Endodermal cell (in vitro differentiated cells): Measurements from ENCODE around the gene HOXD13. TPM values are rescaled to one million over a fixed set of nuclear protein-coding genes. Genes with fewer than 3 reads are reported as not detected.

ENCODE experiments used
- DNase-seq: peaks from one replicate; pipeline ENCODE4 v3.0.0-alpha.2; 2017
- H3K27ac ChIP-seq: 2 replicates; pipeline ENCODE4 v1.5.1; 2013; ENCODE audit warnings: mild to moderate bottlenecking, low read depth, low read length, moderate library complexity
- H3K27me3 ChIP-seq: 2 replicates; pipeline ENCODE4 v1.6.1; 2013; ENCODE audit warnings: mild to moderate bottlenecking, low read length, moderate library complexity; ENCODE audit not compliant: insufficient read depth, control insufficient read depth, poor library complexity, severe bottlenecking
- H3K36me3 ChIP-seq: 2 replicates; pipeline ENCODE4 v1.7.0; 2013; ENCODE audit warnings: mild to moderate bottlenecking, low read length, moderate library complexity; ENCODE audit not compliant: control insufficient read depth, insufficient read depth
- H3K4me1 ChIP-seq: one replicate; pipeline ENCODE4 v1.7.0; 2013; ENCODE audit warnings: low read length; ENCODE audit not compliant: control insufficient read depth, insufficient read depth
- H3K4me3 ChIP-seq: 2 replicates; pipeline ENCODE4 v1.5.1; 2013; ENCODE audit warnings: mild to moderate bottlenecking, low read length, moderate library complexity
- H3K9ac ChIP-seq: 2 replicates; pipeline ENCODE4 v1.6.1; 2013; ENCODE audit warnings: mild to moderate bottlenecking, low read length, moderate library complexity; ENCODE audit not compliant: poor library complexity, severe bottlenecking; ENCODE audit errors: extremely low read depth
- H3K9me3 ChIP-seq: 2 replicates; pipeline ENCODE4 v1.6.1; 2013; ENCODE audit warnings: mild to moderate bottlenecking, low read length, moderate library complexity; ENCODE audit not compliant: control insufficient read depth
- H3K27ac Mint-ChIP-seq: 2 replicates; pipeline ENCODE4 v1.8.0; 2020; ENCODE audit warnings: mixed read lengths
- H3K27me3 Mint-ChIP-seq: 2 replicates; pipeline ENCODE4 v1.8.0; 2021; ENCODE audit warnings: mild to moderate bottlenecking, mixed read lengths; ENCODE audit not compliant: insufficient read depth
- H3K36me3 Mint-ChIP-seq: 2 replicates; pipeline ENCODE4 v1.8.0; 2020; ENCODE audit warnings: low read depth, mixed read lengths
- H3K4me1 Mint-ChIP-seq: 2 replicates; pipeline ENCODE4 v1.8.0; 2020; ENCODE audit warnings: mixed read lengths
- H3K4me3 Mint-ChIP-seq: 2 replicates; pipeline ENCODE4 v1.8.0; 2020; ENCODE audit warnings: mild to moderate bottlenecking, moderate library complexity, mixed read lengths
- H3K9me3 Mint-ChIP-seq: 2 replicates; pipeline ENCODE4 v1.8.0; 2020; ENCODE audit warnings: mild to moderate bottlenecking, mixed read lengths
- WGBS, 2 experiments: methylation state at CpG; one replicate each; pipeline versions ENCODE4 v1.1.5 to v1.1.7; 2013; ENCODE audit warnings: missing lambda C conversion rate in 2 of 2, mixed read lengths in 1 of 2; ENCODE audit not compliant: insufficient coverage in 1 of 2, insufficient read length in 1 of 2; 5-methylcytosine and 5-hydroxymethylcytosine counted together
- total RNA-seq, 2 donors: library from RNA; stranded (reverse); fragmentation: NEBNext Ultra II Directional in 1 of 2; extraction: Animal tissue kit (Norgen Biotek cat#: 25700) in 1 of 2; gene quantifications; 2 replicates in 1 of 2; 3 replicates in 1 of 2; pipeline ENCODE4 v1.2.1, GENCODE V29; 2021
- TF ChIP-seq, protein P1 (sequence below): fragments of 200-600 bp; sonication (generic); conservative IDR thresholded peaks from 2 replicates; pipeline ENCODE4 v1.5.0; 2021; ENCODE audit warnings: antibody characterized with exemption, mild to moderate bottlenecking

Gene HOXD13
- total RNA-seq, 2 donors from 2014 or later = 0.11 to 0.40 TPM

DNA sequence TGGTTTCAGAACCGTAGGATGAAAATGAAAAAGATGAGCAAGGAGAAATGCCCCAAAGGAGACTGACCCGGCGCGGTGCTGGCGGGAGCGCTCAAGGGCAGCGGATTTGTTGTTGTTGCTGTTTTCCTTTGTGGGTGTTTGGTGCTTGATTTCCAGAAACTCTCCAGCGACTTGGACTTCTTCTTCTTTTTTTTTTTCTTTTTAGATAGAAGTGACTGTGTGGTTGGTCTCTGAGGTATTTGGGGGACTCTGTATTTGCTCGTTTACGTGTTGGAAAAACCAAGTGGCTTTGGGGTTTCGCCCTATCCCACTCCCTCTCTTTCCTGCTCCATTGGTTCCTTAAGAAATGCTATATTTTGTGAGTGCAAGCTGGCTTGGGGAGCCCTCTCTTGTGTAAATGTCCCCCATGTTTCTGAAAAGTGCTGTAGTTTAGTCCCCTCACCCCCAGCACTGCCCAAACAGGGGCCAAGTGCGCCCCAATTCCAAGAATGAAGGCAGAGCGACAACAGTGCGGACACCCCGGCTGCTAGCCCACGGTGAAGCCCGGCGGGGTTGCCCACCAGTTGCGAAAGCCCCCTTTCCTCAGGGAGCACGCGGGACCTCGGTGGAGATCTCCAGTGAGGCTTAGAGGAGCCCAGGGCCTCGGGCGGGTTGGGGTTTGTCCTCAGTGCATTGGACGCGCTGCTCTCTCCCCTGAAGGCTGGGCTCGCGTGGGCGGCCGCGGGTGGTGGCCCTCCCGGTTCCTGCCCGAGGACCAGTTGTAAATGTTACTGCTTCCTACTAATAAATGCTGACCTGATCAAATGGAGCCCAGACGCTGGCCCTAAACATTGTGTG, 31.8 kb downstream of the HOXD13 start:
- TF ChIP-seq, protein P1, sequence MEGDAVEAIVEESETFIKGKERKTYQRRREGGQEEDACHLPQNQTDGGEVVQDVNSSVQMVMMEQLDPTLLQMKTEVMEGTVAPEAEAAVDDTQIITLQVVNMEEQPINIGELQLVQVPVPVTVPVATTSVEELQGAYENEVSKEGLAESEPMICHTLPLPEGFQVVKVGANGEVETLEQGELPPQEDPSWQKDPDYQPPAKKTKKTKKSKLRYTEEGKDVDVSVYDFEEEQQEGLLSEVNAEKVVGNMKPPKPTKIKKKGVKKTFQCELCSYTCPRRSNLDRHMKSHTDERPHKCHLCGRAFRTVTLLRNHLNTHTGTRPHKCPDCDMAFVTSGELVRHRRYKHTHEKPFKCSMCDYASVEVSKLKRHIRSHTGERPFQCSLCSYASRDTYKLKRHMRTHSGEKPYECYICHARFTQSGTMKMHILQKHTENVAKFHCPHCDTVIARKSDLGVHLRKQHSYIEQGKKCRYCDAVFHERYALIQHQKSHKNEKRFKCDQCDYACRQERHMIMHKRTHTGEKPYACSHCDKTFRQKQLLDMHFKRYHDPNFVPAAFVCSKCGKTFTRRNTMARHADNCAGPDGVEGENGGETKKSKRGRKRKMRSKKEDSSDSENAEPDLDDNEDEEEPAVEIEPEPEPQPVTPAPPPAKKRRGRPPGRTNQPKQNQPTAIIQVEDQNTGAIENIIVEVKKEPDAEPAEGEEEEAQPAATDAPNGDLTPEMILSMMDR = no peak
- H3K9me3 ChIP-seq = no peaks in the 10 kb centered on the region
- H3K4me1 ChIP-seq = no peaks in the 10 kb centered on the region
- no peak overlapping the region for H3K27ac ChIP-seq
- Mint-ChIP-seq H3K4me3 (no peak overlapping the region), H3K27ac (no peak overlapping the region), H3K27me3 (peaks cover 99% of the 10 kb centered on the region), H3K4me1 (peaks cover 8% of the 10 kb centered on the region), H3K9me3 (no peaks in the 10 kb centered on the region), H3K36me3 (no peaks in the 10 kb centered on the region)
- WGBS, 2 experiments = 18 to 32% methylated on average over 20 to 34 of the region's 34 CpGs
- H3K4me3 ChIP-seq = no peak overlapping the region
- H3K27me3 ChIP-seq = peaks cover 100% of the 10 kb centered on the region
- H3K9ac ChIP-seq = no peak overlapping the region
- peak; percentile 42 for DNase-seq
- H3K36me3 ChIP-seq = no peaks in the 10 kb centered on the region

DNA sequence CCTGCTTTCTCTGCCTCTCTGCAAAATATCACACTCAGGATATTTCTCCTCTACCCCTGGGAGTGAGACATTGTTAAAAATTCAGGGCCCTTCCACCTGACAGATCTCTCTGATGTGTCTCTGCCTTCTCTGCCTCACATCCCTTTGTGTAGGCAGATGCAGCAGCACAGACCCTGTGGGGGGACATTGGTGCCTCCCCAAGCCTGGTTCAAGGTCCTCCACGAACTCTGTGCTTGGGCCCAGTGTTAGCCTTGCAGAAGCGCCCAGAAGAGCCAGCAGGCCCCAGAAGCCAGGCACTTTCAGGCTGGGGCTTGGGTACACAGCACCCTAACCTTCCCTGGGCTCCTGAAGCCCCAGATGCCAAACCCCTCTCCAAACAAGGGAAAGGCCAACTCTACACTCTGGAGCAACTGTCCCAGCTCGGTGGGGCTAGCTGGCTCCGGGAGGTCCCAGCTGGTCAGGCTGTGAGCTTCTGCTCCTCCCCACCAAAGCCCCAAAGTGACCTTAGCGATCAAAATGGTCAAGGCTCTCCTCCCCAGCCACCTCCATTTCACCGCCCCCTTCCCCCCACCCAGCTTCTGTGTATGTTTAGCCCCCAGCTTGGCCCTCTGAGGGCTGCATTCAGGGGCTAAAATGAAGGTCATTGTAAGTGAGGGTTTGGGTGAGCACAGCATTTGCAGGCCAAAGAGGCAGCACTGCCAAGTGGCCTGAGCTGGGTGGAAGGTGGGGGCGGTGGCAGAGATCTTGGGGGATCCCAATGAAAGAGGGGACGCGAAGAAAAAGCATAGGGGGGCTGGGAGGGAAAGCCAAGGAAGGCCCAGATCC, 32.6 kb downstream of the HOXD13 start:
- Mint-ChIP-seq H3K27me3 (peaks cover 96% of the 10 kb centered on the region), H3K4me3 (no peak overlapping the region), H3K9me3 (no peaks in the 10 kb centered on the region), H3K27ac (no peak overlapping the region), H3K36me3 (no peaks in the 10 kb centered on the region), H3K4me1 (peaks cover 8% of the 10 kb centered on the region)
- H3K4me1 ChIP-seq = no peaks in the 10 kb centered on the region
- peak; percentile 47 for DNase-seq
- no peaks in the 10 kb centered on the region for H3K9me3 ChIP-seq
- WGBS, 2 experiments = 24 to 30% methylated on average over 4 to 9 of the region's 9 CpGs
- H3K4me3 ChIP-seq = no peak overlapping the region
- no peak overlapping the region for H3K9ac ChIP-seq
- no peaks in the 10 kb centered on the region for H3K36me3 ChIP-seq
- H3K27ac ChIP-seq = no peak overlapping the region
- TF ChIP-seq, protein P1 = no peak
- peaks cover 100% of the 10 kb centered on the region for H3K27me3 ChIP-seq

DNA sequence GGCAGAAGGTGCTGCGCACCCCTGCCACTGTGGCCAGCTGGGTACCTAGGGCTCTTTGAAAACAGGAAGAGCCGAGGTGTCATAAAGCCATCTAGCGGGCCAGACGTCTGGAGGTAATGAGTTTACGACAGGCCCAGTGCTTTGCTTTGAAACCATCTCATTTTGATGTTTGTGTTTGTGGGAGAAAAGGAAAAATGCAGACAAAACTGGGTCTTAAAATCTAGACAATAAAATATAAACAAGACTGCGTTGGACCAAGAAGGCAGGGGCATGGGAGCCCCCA, 33.2 kb downstream of the HOXD13 start:
- peaks cover 95% of the 10 kb centered on the region for H3K27me3 Mint-ChIP-seq
- peak; percentile 46 for DNase-seq
- no peaks in the 10 kb centered on the region for H3K4me1 ChIP-seq
- no peaks in the 10 kb centered on the region for H3K9me3 Mint-ChIP-seq
- H3K4me3 Mint-ChIP-seq = no peak overlapping the region
- no peak overlapping the region for H3K27ac Mint-ChIP-seq
- TF ChIP-seq, protein P1 = no peak
- H3K9ac ChIP-seq = no peak overlapping the region
- no peaks in the 10 kb centered on the region for H3K36me3 Mint-ChIP-seq
- H3K9me3 ChIP-seq = no peaks in the 10 kb centered on the region
- H3K4me3 ChIP-seq = no peak overlapping the region
- no peaks in the 10 kb centered on the region for H3K36me3 ChIP-seq
- no peak overlapping the region for H3K27ac ChIP-seq
- peaks cover 8% of the 10 kb centered on the region for H3K4me1 Mint-ChIP-seq
- 25 to 26% methylated on average over 5 to 6 of the region's 6 CpGs for WGBS, 2 experiments
- peaks cover 100% of the 10 kb centered on the region for H3K27me3 ChIP-seq
